Activated CD8-positive, alpha-beta memory T cell treated with anti-CD3 and anti-CD28 coated beads for 36 hours (primary cell): ENCODE data around the gene NDOR1. TPM values are rescaled to one million over a fixed set of nuclear protein-coding genes. Genes with fewer than 3 reads are reported as not detected.
"Not testable (repeated sequence)": the region's sequence is repeated elsewhere in the genome, so short reads cannot be mapped to it uniquely, and the experiment has no call there.

Experiments
- CTCF ChIA-PET: fragments of 350-600 bp; sonication (Branson Sonifier 250); formaldehyde crosslinking; loops from one replicate; lab custom pipeline; 2021; ENCODE audit warnings: antibody characterized with exemption; lab: Charles Lee
- POLR2A ChIA-PET: fragments of 350-600 bp; sonication (Branson Sonifier 250); formaldehyde crosslinking; loops from one replicate; lab custom pipeline; 2021; ENCODE audit warnings: antibody characterized with exemption; lab: Charles Lee
- total RNA-seq, 2 experiments: library from RNA; stranded (reverse); gene quantifications; one replicate each; pipeline ENCODE4 v1.2.3, GENCODE V29; 2021

Gene NDOR1
- total RNA-seq, 2 experiments from 2014 or later: 43.7 to 44.6 TPM

- ChIA-PET CTCF (interaction anchor here (0.9 to 1.8 kb wide), 5 partner anchors 13 to 225 kb away, joined by 3 to 16 read pairs (median 3); partner anchors contain the start of genes ABCA2 and TUBB4B), POLR2A (interaction anchor here (0.5 to 4.4 kb wide), 6 partner anchors 12 to 65 kb away, joined by 3 to 60 read pairs (median 4); partner anchors contain the start of genes RNF208, TOR4A and TUBB4B)
Observed at GRCh38 chr9:137253717-137254623, 48.5 kb downstream of the NDOR1 start.

DNA sequence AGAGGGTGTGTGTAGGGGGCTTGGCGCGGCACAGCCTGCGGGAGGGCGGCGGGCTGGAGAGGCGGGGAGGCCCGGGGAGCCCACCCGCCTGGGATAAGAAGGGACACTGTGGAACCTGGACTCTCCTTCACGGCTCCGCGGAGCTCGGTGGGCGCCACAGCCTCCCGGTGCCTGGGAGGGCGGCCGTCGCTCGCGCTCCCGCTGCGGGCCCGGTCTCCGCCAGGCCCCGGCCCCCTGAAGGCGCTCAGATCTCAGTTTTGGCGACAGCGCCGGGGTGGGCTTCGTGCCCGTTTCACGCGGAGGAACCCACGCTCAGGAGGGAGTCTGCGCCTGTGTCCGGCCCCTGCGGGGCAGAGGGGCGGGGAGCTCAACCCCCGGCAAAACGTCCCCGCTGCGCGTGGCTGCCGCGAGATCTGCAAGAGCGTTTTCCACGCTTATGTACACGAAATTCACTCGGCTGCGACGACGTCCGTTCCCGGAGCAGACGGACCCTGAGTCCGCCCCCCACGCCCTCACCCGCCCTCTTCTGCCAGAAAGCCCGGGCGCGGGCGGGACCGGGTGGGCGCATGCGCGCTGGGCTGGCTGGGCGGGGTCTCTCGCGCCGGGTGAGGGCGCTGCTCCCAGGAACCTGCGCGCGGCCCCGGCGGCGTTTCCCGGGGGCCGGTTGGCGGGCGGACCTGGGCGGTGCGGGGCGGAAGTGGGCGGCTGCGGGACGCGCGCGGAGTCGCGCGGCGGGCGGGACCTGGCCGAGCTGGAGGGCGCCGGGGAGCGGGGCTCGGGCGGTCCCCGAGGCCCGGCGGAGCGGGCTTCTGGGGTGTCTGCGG lies 49.3 kb downstream of the NDOR1 start, which contains the start of gene NELFB:
Gene NELFB (plus strand): TSS at position 704 of the 824 bp plus-strand sequence.
- CTCF ChIA-PET: interaction anchor here (0.6 to 1.8 kb wide), 4 partner anchors 14 to 137 kb away, joined by 3 to 16 read pairs (median 6); partner anchors contain the start of gene TUBB4B
- POLR2A ChIA-PET: interaction anchor here (0.5 to 4.4 kb wide), 7 partner anchors 13 to 296 kb away, joined by 3 to 60 read pairs (median 4); partner anchors contain the start of genes RNF208, TOR4A and TUBB4B

GRCh38 chr9:137255448-137256114 lies 50.1 kb downstream of the NDOR1 start:
- ChIA-PET CTCF (interaction anchor here (0.6 to 1.8 kb wide), 4 partner anchors 15 to 138 kb away, joined by 3 to 16 read pairs (median 6); partner anchors contain the start of gene TUBB4B), POLR2A (interaction anchor here (0.6 to 4.4 kb wide), 2 partner anchors 13 to 295 kb away, joined by 6 to 60 read pairs; partner anchors contain the start of gene TUBB4B)

DNA sequence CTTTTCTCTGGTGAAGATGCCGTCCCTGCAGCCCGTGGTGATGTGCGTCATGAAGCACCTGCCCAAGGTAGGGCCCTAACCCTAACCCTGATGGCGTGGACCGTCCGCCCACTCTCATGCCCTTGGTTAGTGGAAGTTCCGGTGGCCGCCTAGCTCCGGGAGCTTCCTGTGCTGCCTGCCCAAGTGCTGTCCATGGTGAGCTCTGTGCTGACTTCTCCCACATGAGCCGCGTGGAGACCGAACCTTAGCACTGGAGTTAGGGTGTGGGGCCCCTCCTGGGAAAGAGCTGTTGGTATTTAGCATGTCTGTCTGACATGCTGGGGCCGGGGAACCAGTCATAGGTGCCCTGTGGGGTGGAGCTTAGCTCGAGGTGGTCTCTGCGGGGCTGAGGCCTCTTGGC lies 50.9 kb downstream of the NDOR1 start:
- CTCF ChIA-PET: interaction anchor here (1.1 kb wide), 1 partner anchor 34 kb away, joined by 3 read pairs; the partner anchor contains the start of gene RNF208
- POLR2A ChIA-PET: interaction anchor here (0.5 to 4.4 kb wide), 2 partner anchors 14 to 186 kb away, joined by 4 to 60 read pairs; partner anchors contain the start of genes SAPCD2 and TUBB4B

- ChIA-PET CTCF (interaction anchor here (1.1 kb wide), 1 partner anchor 34 kb away, joined by 3 read pairs; the partner anchor contains the start of gene RNF208), POLR2A (interaction anchor here (0.6 to 4.4 kb wide), 2 partner anchors 15 to 20 kb away, joined by 3 to 60 read pairs; partner anchors contain the start of genes TOR4A and TUBB4B)
Observed at GRCh38 chr9:137256856-137257255, 51.4 kb downstream of the NDOR1 start.

DNA sequence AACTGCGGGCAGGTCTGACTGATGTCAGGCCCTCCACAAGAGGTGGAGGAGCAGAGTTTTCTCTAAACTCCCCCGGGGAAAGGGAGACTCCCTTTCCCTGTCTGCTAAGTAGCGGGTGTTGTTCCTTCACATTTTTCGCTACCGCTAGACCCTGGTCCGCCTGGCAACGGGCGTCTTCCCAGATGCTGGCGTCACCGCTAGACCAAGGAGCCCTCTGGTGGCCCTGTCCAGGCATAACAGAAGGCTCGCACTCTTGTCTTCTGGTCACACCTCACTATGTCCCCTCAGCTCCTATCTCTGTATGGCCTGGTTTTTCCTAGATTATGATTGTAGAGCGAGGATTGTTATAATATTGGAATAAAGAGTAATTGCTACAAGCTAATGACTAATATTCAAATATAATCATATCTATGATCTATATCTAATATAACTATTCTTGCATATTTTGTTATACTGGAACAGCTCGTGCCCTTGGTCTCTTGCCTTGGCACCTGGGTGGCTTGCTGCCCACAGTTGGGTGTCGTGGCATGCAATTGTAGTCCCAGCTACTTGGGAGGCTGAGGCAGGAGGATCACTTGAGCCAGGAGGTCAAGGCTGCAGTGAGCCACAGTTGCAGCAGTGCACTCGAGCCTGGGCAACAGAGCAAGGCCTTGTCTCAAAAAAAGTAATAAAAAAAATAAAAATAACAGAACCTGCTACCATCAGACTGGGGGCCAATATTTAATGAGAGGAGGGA lies 56.8 kb downstream of the NDOR1 start:
- CTCF ChIA-PET, POLR2A ChIA-PET: not testable (repeated sequence)

DNA sequence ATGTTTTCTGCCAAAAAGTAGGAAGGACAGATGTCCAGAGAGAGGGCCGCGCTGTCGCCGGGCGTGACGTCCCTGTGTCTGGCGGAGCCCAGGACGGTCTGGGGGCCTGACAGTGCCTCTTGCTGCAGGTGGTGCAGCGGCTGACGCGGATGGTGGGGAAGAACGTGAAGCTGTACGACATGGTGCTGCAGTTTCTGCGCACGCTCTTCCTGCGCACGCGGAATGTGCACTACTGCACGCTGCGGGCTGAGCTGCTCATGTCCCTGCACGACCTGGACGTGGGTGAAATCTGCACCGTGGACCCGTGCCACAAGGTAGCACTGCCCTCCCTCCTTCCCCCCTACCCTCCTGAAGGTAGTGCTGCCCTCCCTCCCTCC lies 57.4 kb downstream of the NDOR1 start:
- POLR2A ChIA-PET: no interaction called here
- CTCF ChIA-PET: no interaction called here

GRCh38 chr9:137263506-137263905 lies 58.0 kb downstream of the NDOR1 start:
- ChIA-PET CTCF (interaction anchor here (3.1 kb wide), 1 partner anchor 27 kb away, joined by 9 read pairs; no protein-coding TSS in a partner anchor), POLR2A (no interaction called here)

DNA sequence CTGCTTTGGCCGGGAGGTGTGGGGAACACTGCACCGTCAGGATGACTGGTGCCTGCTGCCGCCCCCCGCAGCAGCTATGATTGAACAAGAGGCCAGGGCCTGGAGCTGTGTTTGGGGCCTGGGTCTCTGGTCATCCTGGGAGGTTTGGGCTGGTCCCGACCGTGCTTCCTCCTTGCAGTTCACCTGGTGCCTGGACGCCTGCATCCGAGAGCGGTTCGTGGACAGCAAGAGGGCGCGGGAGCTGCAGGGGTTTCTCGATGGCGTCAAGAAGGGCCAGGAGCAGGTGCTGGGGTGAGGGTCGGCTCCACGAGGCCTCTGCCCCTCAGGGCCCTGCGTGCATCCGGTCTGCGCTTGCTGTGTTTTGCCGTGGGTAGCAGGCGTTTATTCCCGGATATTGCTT lies 58.6 kb downstream of the NDOR1 start:
- ChIA-PET CTCF (interaction anchor here (0.7 to 3.1 kb wide), 2 partner anchors 22 to 28 kb away, joined by 3 to 9 read pairs; no protein-coding TSS in a partner anchor), POLR2A (interaction anchor here (0.9 kb wide), 1 partner anchor 134 kb away, joined by 3 read pairs; no protein-coding TSS in a partner anchor)

GRCh38 chr9:137265496-137266161 lies 60.1 kb downstream of the NDOR1 start:
- CTCF ChIA-PET: interaction anchor here (3.1 kb wide), 1 partner anchor 29 kb away, joined by 9 read pairs; no protein-coding TSS in a partner anchor

DNA sequence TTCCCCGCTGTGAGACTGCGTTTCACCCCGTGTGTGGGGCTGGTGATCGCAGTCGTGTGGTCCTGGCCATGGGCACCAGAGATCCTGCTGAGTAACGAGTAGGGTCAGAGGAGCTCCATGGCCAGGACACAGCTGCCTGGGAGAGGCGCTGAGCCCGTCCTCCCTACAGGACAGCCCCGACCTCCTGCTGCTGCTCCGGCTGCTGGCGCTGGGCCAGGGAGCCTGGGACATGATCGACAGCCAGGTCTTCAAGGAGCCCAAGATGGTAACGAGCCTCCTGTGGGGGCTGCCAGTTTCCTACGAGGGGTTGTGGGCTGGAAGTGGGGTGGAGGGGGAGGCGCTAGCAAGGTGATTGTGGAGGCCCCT lies 60.6 kb downstream of the NDOR1 start:
- ChIA-PET POLR2A (no interaction called here), CTCF (interaction anchor here (3.1 kb wide), 1 partner anchor 30 kb away, joined by 9 read pairs; no protein-coding TSS in a partner anchor)

More at GRCh38 chr9:137265496-137266161, 60.1 kb downstream of the NDOR1 start:
- POLR2A ChIA-PET: interaction anchor here (0.6 kb wide), 1 partner anchor 179 kb away, joined by 4 read pairs; no protein-coding TSS in a partner anchor

Other genes with a start within 250 kb of the NDOR1 start
- gene PTGDS, start 228.2 kb upstream of the NDOR1 start, total RNA-seq: not detected
- under 1 TPM in 1 of 2 experiments, not detected in 1; 0.10 TPM for gene LCNL1, start 222.7 kb upstream of the NDOR1 start, total RNA-seq
- gene PAXX, start 213.3 kb upstream of the NDOR1 start, total RNA-seq: 10 to 100 TPM; 66.9 to 74.6 TPM
- not detected for gene CLIC3, start 209.1 kb upstream of the NDOR1 start, total RNA-seq
- gene ABCA2, start 177.5 kb upstream of the NDOR1 start, total RNA-seq: 10 to 100 TPM in 1 of 2 experiments, 1 to 10 TPM in 1; 9.8 to 10.3 TPM
- under 1 TPM in 1 of 2 experiments, not detected in 1; 0.06 TPM for gene FUT7, start 173.6 kb upstream of the NDOR1 start, total RNA-seq
- gene NPDC1, start 159.5 kb upstream of the NDOR1 start, total RNA-seq: 10 to 100 TPM; 28.2 to 31.4 TPM
- not detected for gene ENTPD2, start 151.6 kb upstream of the NDOR1 start, total RNA-seq
- gene SAPCD2, start 135.1 kb upstream of the NDOR1 start, total RNA-seq: 10 to 100 TPM; 16.4 to 16.5 TPM
- gene UAP1L1, start 128.2 kb upstream of the NDOR1 start, total RNA-seq: 10 to 100 TPM; 27.2 to 29.6 TPM
- gene MAN1B1, start 118.7 kb upstream of the NDOR1 start, total RNA-seq: 10 to 100 TPM; 30.0 to 34.1 TPM
- 100 to 1,000 TPM; 323 to 333 TPM for gene DPP7, start 91.0 kb upstream of the NDOR1 start, total RNA-seq
- gene GRIN1, start 66.5 kb upstream of the NDOR1 start, total RNA-seq: under 1 TPM in 1 of 2 experiments, not detected in 1; 0.06 TPM
- gene LRRC26, start 35.6 kb upstream of the NDOR1 start, total RNA-seq: not detected
- gene TMEM210, start 33.6 kb upstream of the NDOR1 start, total RNA-seq: not detected
- gene ANAPC2, start 17.1 kb upstream of the NDOR1 start, total RNA-seq: 10 to 100 TPM; 49.1 to 51.8 TPM
- 100 to 1,000 TPM; 103 TPM for gene SSNA1, start 17.0 kb upstream of the NDOR1 start, total RNA-seq
- 10 to 100 TPM; 11.1 to 11.9 TPM for gene TPRN, start 5.0 kb upstream of the NDOR1 start, total RNA-seq
- 10 to 100 TPM; 47.0 to 47.1 TPM for gene TMEM203, start 52 bp upstream of the NDOR1 start, total RNA-seq
- gene RNF208, start 16.5 kb downstream of the NDOR1 start, total RNA-seq: 1 to 10 TPM; 3.0 to 4.1 TPM
- gene CYSRT1, start 19.5 kb downstream of the NDOR1 start, total RNA-seq: under 1 TPM in 1 of 2 experiments, not detected in 1; 0.23 TPM
- not detected for gene RNF224, start 21.8 kb downstream of the NDOR1 start, total RNA-seq
- gene SLC34A3, start 25.2 kb downstream of the NDOR1 start, total RNA-seq: not detected
- gene TUBB4B, start 35.6 kb downstream of the NDOR1 start, total RNA-seq: 100 to 1,000 TPM; 315 to 323 TPM
- gene STPG3, start 45.6 kb downstream of the NDOR1 start, total RNA-seq: not detected
- gene NELFB, start 49.6 kb downstream of the NDOR1 start, total RNA-seq: 10 to 100 TPM; 67.0 to 70.9 TPM
- gene TOR4A, start 72.0 kb downstream of the NDOR1 start, total RNA-seq: 1 to 10 TPM; 4.8 TPM
- 1 to 10 TPM; 3.0 to 3.4 TPM for gene NRARP, start 96.6 kb downstream of the NDOR1 start, total RNA-seq
- 1 to 10 TPM; 3.4 to 3.7 TPM for gene EXD3, start 217.5 kb downstream of the NDOR1 start, total RNA-seq
- gene NOXA1, start 217.7 kb downstream of the NDOR1 start, total RNA-seq: under 1 TPM; 0.40 to 0.67 TPM
- gene ENTPD8, start 235.7 kb downstream of the NDOR1 start, total RNA-seq: not detected